GM21390 (cell line): Measurements from ENCODE around the gene SLC66A1.

Source experiments
- ATAC-seq: cut with Tn5 transposase; IDR thresholded peaks from one replicate; pipeline ENCODE4 v1.9.1; 2021; ENCODE audit not compliant: unreplicated experiment

SLC66A1 gene

GRCh38 chr1:19360432-19360831 lies 48.3 kb downstream of the SLC66A1 start:
- ATAC-seq: no peak

DNA sequence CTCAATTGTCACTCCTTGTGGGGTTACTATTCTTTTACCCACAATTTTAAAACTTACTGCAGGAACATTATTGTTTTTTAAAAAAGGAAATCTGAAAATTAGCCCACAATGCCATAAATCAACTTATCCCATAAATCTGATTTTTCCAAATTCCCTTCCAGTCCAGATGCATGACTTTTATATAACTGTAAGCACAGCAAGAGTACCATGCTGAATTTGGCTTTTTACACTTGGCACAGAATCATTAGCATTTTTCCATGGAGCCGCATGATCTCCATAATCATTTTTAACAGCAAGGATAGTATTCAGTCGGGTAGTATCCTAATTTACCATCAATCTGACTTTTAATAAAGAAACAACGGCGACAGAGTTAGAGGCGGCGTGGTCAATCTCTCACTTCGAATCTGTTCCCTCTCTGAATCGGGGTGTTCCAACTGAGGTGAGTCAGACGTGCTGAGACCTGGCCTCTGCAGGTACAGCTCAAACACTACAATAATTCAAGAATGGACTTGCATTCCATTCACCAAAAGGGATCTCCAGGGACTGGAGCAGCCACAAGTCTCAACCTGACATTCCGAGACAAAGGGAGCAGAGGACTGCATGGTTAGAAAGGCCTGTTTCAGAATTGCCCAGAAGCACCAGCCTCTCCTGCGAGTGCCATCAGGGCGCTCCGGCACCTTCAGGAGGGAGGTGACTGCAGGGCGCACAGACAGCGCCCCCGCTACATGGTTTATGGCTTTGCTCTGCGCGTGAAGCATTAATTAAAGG lies 48.9 kb downstream of the SLC66A1 start:
- no peak for ATAC-seq

- ATAC-seq: no peak
Observed at GRCh38 chr1:19361611-19362147, 49.6 kb downstream of the SLC66A1 start.

GRCh38 chr1:19363536-19364152 lies 51.5 kb downstream of the SLC66A1 start:
- ATAC-seq: no peak

DNA sequence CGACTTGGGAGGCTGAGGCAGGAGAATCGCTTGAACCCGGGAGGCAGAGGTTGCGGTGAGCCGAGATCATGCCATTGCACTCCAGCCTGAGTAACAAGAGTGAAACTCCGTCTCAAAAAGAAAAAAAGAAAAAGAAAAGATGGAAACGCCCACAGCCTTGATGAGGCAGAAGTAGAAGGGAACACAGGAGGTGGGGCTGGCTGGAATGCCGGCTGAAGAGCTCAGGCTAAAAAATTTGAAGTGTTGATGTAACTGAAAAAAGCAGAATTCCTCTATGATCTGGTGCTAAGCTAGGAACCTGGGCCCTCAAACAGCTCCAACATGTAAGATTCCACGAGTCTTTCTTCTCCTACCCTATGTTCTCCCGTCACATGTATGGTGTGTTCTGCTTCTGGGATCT lies 53.6 kb downstream of the SLC66A1 start:
- ATAC-seq: no peak

- no peak for ATAC-seq
Observed at GRCh38 chr1:19366599-19367536, 54.7 kb downstream of the SLC66A1 start.

GRCh38 chr1:19367584-19368041 lies 55.5 kb downstream of the SLC66A1 start:
- ATAC-seq: no peak

GRCh38 chr1:19368050-19368449 lies 55.9 kb downstream of the SLC66A1 start:
- no peak for ATAC-seq

GRCh38 chr1:19368964-19369363 lies 56.8 kb downstream of the SLC66A1 start:
- ATAC-seq: no peak

DNA sequence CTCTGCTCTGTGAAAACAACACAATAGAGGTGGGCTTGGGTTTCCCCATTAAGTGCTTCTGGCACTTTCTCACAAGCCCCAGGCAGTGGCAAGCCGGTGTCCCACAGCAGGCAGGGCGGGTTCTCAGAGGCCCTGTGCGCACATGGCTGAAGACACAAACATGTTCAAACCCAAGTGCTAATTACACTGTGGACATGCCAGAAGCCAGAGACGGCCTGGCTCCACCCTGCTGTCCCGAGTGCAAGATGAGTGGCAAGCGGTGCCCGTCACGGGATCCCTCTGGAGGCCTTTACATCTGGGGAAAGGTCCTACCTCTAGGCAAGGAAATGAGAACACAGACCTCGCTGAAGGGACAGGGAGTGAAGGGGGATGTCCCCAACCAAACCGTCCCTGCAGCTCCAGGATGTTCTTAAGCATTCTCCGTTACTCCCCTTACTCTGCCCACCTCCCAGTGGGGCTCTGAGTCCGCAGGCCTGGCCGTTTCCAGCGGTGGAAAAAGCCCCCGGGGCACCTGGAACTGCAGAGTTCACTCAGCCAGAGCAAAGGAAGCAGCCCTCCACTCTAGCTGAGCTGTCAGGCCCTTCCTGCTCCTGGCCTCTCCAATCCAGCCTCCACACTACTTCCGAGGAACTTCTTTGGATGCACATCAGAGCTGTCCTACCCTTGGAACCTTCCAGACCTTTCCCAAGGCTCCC lies 57.4 kb downstream of the SLC66A1 start:
- ATAC-seq: no peak

GRCh38 chr1:19370453-19371170 lies 58.5 kb downstream of the SLC66A1 start:
- no peak for ATAC-seq

- no peak for ATAC-seq
Observed at GRCh38 chr1:19371226-19372135, 59.4 kb downstream of the SLC66A1 start.

- ATAC-seq: no peak
Observed at GRCh38 chr1:19372136-19372514, 60.0 kb downstream of the SLC66A1 start.

DNA sequence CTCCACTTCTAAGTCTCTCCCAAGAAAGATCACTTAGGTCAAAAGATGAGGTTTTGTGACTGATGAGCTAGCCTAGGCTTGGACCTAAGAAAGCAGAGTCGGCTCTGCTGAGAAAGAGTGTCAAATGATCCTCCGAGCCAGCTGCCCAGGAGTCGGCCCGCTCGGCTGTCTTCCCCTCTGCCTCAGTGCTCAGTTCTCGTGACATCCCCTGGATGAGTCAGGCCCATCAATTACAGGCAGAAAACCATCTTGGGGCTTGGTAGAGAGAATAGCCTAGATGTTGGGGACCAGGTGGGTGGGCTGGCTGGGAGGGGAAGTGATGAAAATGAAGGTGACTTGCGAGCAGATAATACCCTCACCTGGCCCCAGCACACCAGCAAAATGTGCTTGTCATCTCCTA lies 60.5 kb downstream of the SLC66A1 start:
- no peak for ATAC-seq

GRCh38 chr1:19373211-19374082 lies 61.3 kb downstream of the SLC66A1 start:
- no peak for ATAC-seq

DNA sequence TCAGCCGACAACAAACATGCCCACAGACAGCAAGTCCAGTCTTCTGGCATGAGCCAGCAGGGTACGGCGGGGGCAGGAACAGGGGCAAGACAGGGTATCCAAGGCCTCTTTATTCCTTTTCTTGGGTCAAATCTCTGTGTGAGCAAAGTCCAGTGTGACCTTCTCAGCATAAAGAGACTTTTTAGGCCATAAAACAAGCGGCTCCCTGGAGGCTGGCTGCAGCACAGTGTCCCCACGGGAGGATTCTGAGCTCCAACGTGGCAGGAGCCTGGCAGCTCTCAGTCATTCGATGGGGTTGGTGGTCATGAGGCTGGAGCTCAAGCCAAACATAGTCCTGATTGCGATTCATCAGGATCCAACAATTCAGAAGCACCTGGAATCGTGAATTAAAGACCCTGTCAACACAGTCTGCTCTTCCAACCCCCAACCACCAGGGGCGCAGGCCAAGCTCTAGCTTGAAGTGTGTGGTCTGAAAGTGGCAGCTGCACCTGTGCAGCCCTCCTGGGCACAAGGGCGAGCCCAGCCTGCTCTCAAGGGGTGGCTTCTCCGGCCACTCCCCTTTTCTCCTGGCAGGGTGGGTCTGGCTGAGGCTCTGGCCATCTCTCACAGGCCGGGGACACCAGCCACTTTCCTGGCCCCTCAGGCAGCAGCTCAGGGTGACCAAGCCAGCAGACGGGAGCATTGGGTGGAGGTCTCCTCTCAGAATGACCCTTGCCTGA lies 62.1 kb downstream of the SLC66A1 start:
- no peak for ATAC-seq

GRCh38 chr1:19374926-19375325 lies 62.8 kb downstream of the SLC66A1 start:
- no peak for ATAC-seq
